PC-3 (cell line): ENCODE data around the gene TRAPPC3L. TPM values are rescaled to one million over a fixed set of nuclear protein-coding genes. Genes with fewer than 3 reads are reported as not detected.
A peak's percentile ranks its signal among the peaks of the same experiment; 100 is the strongest.

ENCODE experiments used
- ATAC-seq: fragments of 200-7000 bp; cut with Tn5 transposase; 2 replicates; pipeline ENCODE4 v1.9.1; 2020; ENCODE audit warnings: mild to moderate bottlenecking, moderate library complexity
- BruUV-seq: library from RNA; stranded (reverse); fragments of 400-500 nt; replicated peaks from 2 replicates; lab custom pipeline; 2021; lab: Mats Ljungman, UMichigan
- CTCF ChIA-PET: fragments of 300-600 bp; sonication (Branson Sonifier 250); formaldehyde crosslinking; loops from one replicate; lab custom pipeline; 2022; ENCODE audit warnings: antibody characterized with exemption; lab: Charles Lee
- POLR2A ChIA-PET: fragments of 300-600 bp; sonication (Branson Sonifier 250); formaldehyde crosslinking; loops from one replicate; lab custom pipeline; 2022; ENCODE audit warnings: antibody characterized with exemption; ENCODE audit not compliant: unreplicated experiment; lab: Charles Lee
- DNase-seq: peaks from one replicate; pipeline ENCODE4 v3.0.0-alpha.2; 2015
- H2AFZ ChIP-seq: fragments of 300-600 bp; sonication (generic); 2 replicates; pipeline ENCODE4 v1.6.0; 2016; ENCODE audit warnings: antibody characterized with exemption, low read length
- H3F3A ChIP-seq: fragments of 300-600 bp; sonication (generic); one replicate; pipeline ENCODE4 v1.6.0; 2017; ENCODE audit warnings: antibody characterized with exemption, low read length, control low read depth, mild to moderate bottlenecking; ENCODE audit not compliant: unreplicated experiment
- H3K27ac ChIP-seq: fragments of 300-600 bp; sonication (generic); 2 replicates; pipeline ENCODE4 v1.5.1; 2016; ENCODE audit warnings: mild to moderate bottlenecking, low read length
- H3K27me3 ChIP-seq: fragments of 300-600 bp; sonication (generic); 2 replicates; pipeline ENCODE4 v1.6.1; 2016; ENCODE audit warnings: low read length, mixed read lengths
- H3K36me3 ChIP-seq: fragments of 300-600 bp; sonication (generic); 2 replicates; pipeline ENCODE4 v1.6.1; 2016; ENCODE audit warnings: low read depth, mixed run types, low read length, mixed read lengths
- H3K4me1 ChIP-seq: fragments of 300-600 bp; sonication (generic); 2 replicates; pipeline ENCODE4 v1.5.1; 2016; ENCODE audit warnings: low read length; ENCODE audit not compliant: insufficient read depth
- H3K4me2 ChIP-seq: fragments of 300-600 bp; sonication (generic); 2 replicates; pipeline ENCODE4 v1.6.0; 2016; ENCODE audit warnings: low read length
- H3K4me3 ChIP-seq: fragments of 300-600 bp; sonication (generic); 2 replicates; pipeline ENCODE4 v1.5.1; 2016; ENCODE audit warnings: mild to moderate bottlenecking, low read length, mixed read lengths
- H3K79me2 ChIP-seq: fragments of 300-600 bp; sonication (generic); 2 replicates; pipeline ENCODE4 v1.6.1; 2017; ENCODE audit warnings: low read length, mixed read lengths
- H3K9ac ChIP-seq: fragments of 300-600 bp; sonication (generic); 2 replicates; pipeline ENCODE4 v1.6.0; 2016; ENCODE audit warnings: mild to moderate bottlenecking, low read length
- H3K9me2 ChIP-seq: fragments of 300-600 bp; sonication (generic); replicated peaks from 2 replicates; pipeline ENCODE4 v1.6.1; 2016; ENCODE audit warnings: mixed run types, low read length, mixed read lengths
- H3K9me3 ChIP-seq: fragments of 300-600 bp; sonication (generic); 2 replicates; pipeline ENCODE4 v1.6.1; 2016; ENCODE audit warnings: low read length, mixed read lengths
- H4K20me1 ChIP-seq: fragments of 300-600 bp; sonication (generic); 2 replicates; pipeline ENCODE4 v1.6.1; 2016; ENCODE audit warnings: low read length, mixed read lengths
- EZH2 ChIP-seq: fragments of 300-600 bp; sonication (generic); IDR thresholded peaks from one replicate; pipeline ENCODE4 v1.6.1; 2017; ENCODE audit warnings: antibody characterized with exemption, mild to moderate bottlenecking, low read length; ENCODE audit not compliant: unreplicated experiment
- EZH2phosphoT487 ChIP-seq: fragments of 300-600 bp; sonication (generic); IDR thresholded peaks from 2 replicates; pipeline ENCODE4 v1.6.1; 2018; ENCODE audit warnings: mild to moderate bottlenecking, antibody characterized with exemption, low read length, borderline replicate concordance
- intact Hi-C: fragments of 100-400 bp; cut with micrococcal nuclease; formaldehyde crosslinking; loops from 2 replicates; pipeline ENCODE4 v1.9.0; 2023
- total RNA-seq: library from RNA; depleted of rRNA; stranded (reverse); fragments of >200 nt; gene quantifications from 2 replicates; pipeline ENCODE4 v1.2.3, GENCODE V29; 2014
- TF ChIP-seq, protein P1 (sequence below): fragments of 300-600 bp; sonication (generic); conservative IDR thresholded peaks from 2 replicates; pipeline ENCODE4 v1.5.1; 2017; ENCODE audit warnings: antibody characterized with exemption, low read depth, mild to moderate bottlenecking, low read length

TRAPPC3L gene
- total RNA-seq, 1 experiment from 2014 or later = not detected

DNA sequence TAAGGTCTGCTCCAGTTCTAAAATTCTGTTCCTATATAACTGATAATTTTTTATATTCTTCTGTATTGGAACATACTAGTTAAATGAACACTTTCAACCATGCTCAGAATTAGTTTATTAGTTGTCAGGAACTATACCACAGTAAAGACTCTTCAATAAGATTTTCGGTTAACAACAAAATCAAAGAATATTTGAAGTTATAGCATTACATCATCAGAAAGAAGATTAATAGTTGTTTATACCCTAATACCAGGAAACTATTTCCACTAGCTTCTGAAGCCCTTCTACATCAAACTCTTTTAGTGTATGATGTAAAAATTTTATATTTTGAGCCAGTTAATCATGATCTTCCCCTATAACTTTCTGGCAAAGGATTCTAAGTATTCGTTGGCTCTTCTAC lies 14.6 kb upstream of the TRAPPC3L start:
- POLR2A ChIA-PET = no interaction called here
- Histone ChIP-seq H4K20me1 (no peaks in the 10 kb centered on the region), H3K27me3 (no peaks in the 10 kb centered on the region), H3K36me3 (no peaks in the 10 kb centered on the region), H3K79me2 (no peaks in the 10 kb centered on the region), H3F3A (no peaks in the 10 kb centered on the region), H3K4me1 (peaks cover 25% of the 10 kb centered on the region), H3K4me2 (no peak overlapping the region), H3K9ac (no peak overlapping the region), H2AFZ (no peak overlapping the region), H3K27ac (no peak overlapping the region), H3K9me3 (no peaks in the 10 kb centered on the region), H3K4me3 (no peak overlapping the region), H3K9me2 (no peaks in the 10 kb centered on the region)
- CTCF ChIA-PET = no interaction called here
- no TSS peak for BruUV-seq
- DNase-seq (no peak), ATAC-seq (no peak)
- intact Hi-C loops = no loop called here
- TF ChIP-seq, protein P1, sequence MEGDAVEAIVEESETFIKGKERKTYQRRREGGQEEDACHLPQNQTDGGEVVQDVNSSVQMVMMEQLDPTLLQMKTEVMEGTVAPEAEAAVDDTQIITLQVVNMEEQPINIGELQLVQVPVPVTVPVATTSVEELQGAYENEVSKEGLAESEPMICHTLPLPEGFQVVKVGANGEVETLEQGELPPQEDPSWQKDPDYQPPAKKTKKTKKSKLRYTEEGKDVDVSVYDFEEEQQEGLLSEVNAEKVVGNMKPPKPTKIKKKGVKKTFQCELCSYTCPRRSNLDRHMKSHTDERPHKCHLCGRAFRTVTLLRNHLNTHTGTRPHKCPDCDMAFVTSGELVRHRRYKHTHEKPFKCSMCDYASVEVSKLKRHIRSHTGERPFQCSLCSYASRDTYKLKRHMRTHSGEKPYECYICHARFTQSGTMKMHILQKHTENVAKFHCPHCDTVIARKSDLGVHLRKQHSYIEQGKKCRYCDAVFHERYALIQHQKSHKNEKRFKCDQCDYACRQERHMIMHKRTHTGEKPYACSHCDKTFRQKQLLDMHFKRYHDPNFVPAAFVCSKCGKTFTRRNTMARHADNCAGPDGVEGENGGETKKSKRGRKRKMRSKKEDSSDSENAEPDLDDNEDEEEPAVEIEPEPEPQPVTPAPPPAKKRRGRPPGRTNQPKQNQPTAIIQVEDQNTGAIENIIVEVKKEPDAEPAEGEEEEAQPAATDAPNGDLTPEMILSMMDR = no peak
- TF ChIP-seq EZH2phosphoT487 = no peak
- TF ChIP-seq EZH2 = no peak

- ChIA-PET POLR2A (no interaction called here), CTCF (interaction anchor here (0.9 kb wide), 1 partner anchor 289 kb away, joined by 5 read pairs; no protein-coding TSS in a partner anchor)
- Histone ChIP-seq H3K36me3 (no peaks in the 10 kb centered on the region), H3K9me2 (no peaks in the 10 kb centered on the region), H3K4me1 (peaks cover 25% of the 10 kb centered on the region), H3K4me2 (no peak overlapping the region), H4K20me1 (no peaks in the 10 kb centered on the region), H2AFZ (no peak overlapping the region), H3F3A (no peaks in the 10 kb centered on the region), H3K4me3 (no peak overlapping the region), H3K79me2 (no peaks in the 10 kb centered on the region), H3K27me3 (no peaks in the 10 kb centered on the region), H3K9ac (no peak overlapping the region), H3K27ac (0 out of 2 replicates have a peak overlapping the region, but pooled peaks have one; percentile 4), H3K9me3 (no peaks in the 10 kb centered on the region)
- BruUV-seq = no TSS peak
- intact Hi-C loops = no loop called here
- DNase-seq (peak; percentile 94), ATAC-seq (peak; percentile 92)
- TF ChIP-seq, protein P1 = no peak
- TF ChIP-seq EZH2 (no peak), EZH2phosphoT487 (no peak)
Observed at GRCh38 chr6:116557893-116558292, 12.4 kb upstream of the TRAPPC3L start.

DNA sequence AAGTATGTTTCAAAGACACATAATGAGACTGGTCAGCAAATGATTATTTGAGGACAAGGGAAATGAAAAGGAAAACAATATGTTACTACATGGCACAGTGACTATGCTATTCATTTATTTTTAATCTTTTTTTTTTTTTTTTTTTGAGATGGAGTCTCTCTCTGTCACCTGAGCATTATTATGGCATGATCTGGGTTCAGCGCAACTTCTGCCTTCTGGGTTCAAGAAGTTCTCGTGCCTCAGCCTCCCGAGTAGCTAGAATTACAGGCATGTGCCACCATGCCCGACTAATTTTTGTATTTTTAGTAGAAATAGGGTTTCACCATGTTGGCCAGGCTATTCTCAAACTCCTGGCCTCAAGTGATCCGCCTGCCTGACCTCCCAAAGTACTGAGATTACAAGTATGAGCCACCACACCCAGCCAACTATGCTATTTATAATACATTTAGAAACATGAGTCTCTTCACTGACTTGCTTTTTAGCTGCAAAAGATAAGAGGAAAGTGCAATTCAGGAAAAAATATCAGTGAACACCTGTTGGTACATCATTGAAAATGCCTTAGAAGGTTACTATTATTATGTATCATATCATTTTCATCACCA lies 11.4 kb upstream of the TRAPPC3L start:
- Histone ChIP-seq H3K9me3 (no peaks in the 10 kb centered on the region), H3K4me2 (no peak overlapping the region), H3K4me3 (no peak overlapping the region), H3K9ac (no peak overlapping the region), H3F3A (no peaks in the 10 kb centered on the region), H3K36me3 (no peaks in the 10 kb centered on the region), H3K27ac (no peak overlapping the region), H3K79me2 (no peaks in the 10 kb centered on the region), H3K27me3 (no peaks in the 10 kb centered on the region), H4K20me1 (no peaks in the 10 kb centered on the region), H3K4me1 (peaks cover 25% of the 10 kb centered on the region), H2AFZ (no peak overlapping the region), H3K9me2 (no peaks in the 10 kb centered on the region)
- no peak for ATAC-seq
- DNase-seq = no peak
- no TSS peak for BruUV-seq
- intact Hi-C loops = no loop called here
- ChIA-PET POLR2A (no interaction called here), CTCF (no interaction called here)
- TF ChIP-seq EZH2 (no peak), EZH2phosphoT487 (no peak)
- TF ChIP-seq, protein P1 = no peak
